ENCODE results near the gene OVAAL. TPM values are rescaled to one million over a fixed set of nuclear protein-coding genes. Genes with fewer than 3 reads are reported as not detected.

OVAAL gene
- total and polyA plus RNA-seq, 2 donors (not counting 3 experiments of a cell fraction or from before 2014, with no cell fraction given), result 0.04 TPM; not detected in 1

DNA sequence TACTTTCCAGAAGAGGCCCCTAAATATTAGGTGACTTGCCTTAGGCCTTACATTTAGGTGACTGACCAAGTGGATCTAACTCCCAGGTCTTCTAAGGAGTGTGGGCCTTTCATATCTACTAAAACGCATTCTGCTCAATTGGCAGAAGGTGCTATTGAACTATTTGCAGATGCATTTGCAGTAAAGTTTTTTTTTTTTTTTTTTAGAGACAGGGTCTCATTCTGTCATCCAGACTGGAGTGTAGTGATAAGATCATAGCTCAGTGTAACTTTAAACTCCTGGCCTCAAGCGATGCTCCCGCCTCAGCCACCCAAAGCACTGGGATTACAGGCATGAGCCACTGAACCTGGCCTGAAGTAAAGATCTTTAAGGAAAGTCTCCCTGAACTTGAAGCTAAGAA lies 43.4 kb upstream of the OVAAL start:
- no peaks in the 10 kb centered on the region for H4K20me1 ChIP-seq (replicated peaks; ENCODE audit: control insufficient read depth, extremely low read depth, insufficient read depth, low read length)
- no peaks in the 10 kb centered on the region for H3K9me3 ChIP-seq (replicated peaks; ENCODE audit: control insufficient read depth, insufficient read depth, low read length)
- H3K9ac ChIP-seq (replicated peaks; ENCODE audit: extremely low read depth, insufficient read depth, low read length), result no peak overlapping the region
- intact Hi-C loops (cut with micrococcal nuclease) (loop anchor here (5.0 kb wide), 2 partner anchors 257 to 367 kb away; no protein-coding TSS in a partner anchor), dilution Hi-C loops (cut with MboI; ENCODE audit: extremely low pct_ligation_motif_present, low sequenced_read_pairs) (loop anchor here (25.0 kb wide), 1 partner anchor 347 kb away; no protein-coding TSS in a partner anchor)
- ChIA-PET CTCF (interaction anchor here (0.9 to 6.7 kb wide), 35 partner anchors 10 to 654 kb away, joined by 3 to 314 read pairs (median 4); partner anchors contain the start of genes ACBD6 and XPR1), POLR2A (no interaction called here)
- no peak overlapping the region for H3K4me3 ChIP-seq (replicated peaks in 1 of 3; ENCODE audit: insufficient read depth in 1 of 3, low read depth in 1 of 3, low read length in 3 of 3)
- H3K27me3 ChIP-seq (ENCODE audit: control insufficient read depth in 2 of 2, insufficient read depth in 2 of 2, low read length in 2 of 2), result no peaks in the 10 kb centered on the region
- peaks cover 28% of the 10 kb centered on the region for H3K4me1 ChIP-seq (ENCODE audit: control insufficient read depth, extremely low read depth, insufficient read depth, low read length)
- no peaks in the 10 kb centered on the region for H3K79me2 ChIP-seq (ENCODE audit: control insufficient read depth, insufficient read depth, low read length)
- no peaks in the 10 kb centered on the region for H3K36me3 ChIP-seq (ENCODE audit: control insufficient read depth in 2 of 2, extremely low read depth in 1 of 2, insufficient read depth in 2 of 2, low read length in 2 of 2)
- TF ChIP-seq FOS (IDR thresholded peaks at IDR 0.05; ENCODE audit: borderline replicate concordance, insufficient read depth, low read length), result no peak
- no peak for TF ChIP-seq POLR2A (IDR thresholded peaks at IDR 0.05; ENCODE audit: low read depth, low read length)
- no peak for TF ChIP-seq JUN (IDR thresholded peaks at IDR 0.05; ENCODE audit: borderline replicate concordance, insufficient read depth, insufficient read length, low read depth)
- no peak for TF ChIP-seq GATA2 (IDR thresholded peaks at IDR 0.05; ENCODE audit: insufficient read depth, insufficient read length, low read depth, low read length)
- no peak for TF ChIP-seq EZH2 (IDR thresholded peaks at IDR 0.05; ENCODE audit: borderline replicate concordance, low read depth, low read length, severe bottlenecking)
- TF ChIP-seq, protein P1, sequence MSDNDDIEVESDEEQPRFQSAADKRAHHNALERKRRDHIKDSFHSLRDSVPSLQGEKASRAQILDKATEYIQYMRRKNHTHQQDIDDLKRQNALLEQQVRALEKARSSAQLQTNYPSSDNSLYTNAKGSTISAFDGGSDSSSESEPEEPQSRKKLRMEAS (IDR thresholded peaks at IDR 0.05; ENCODE audit: insufficient read depth, insufficient read length), result no peak
- TF ChIP-seq, protein P2, sequence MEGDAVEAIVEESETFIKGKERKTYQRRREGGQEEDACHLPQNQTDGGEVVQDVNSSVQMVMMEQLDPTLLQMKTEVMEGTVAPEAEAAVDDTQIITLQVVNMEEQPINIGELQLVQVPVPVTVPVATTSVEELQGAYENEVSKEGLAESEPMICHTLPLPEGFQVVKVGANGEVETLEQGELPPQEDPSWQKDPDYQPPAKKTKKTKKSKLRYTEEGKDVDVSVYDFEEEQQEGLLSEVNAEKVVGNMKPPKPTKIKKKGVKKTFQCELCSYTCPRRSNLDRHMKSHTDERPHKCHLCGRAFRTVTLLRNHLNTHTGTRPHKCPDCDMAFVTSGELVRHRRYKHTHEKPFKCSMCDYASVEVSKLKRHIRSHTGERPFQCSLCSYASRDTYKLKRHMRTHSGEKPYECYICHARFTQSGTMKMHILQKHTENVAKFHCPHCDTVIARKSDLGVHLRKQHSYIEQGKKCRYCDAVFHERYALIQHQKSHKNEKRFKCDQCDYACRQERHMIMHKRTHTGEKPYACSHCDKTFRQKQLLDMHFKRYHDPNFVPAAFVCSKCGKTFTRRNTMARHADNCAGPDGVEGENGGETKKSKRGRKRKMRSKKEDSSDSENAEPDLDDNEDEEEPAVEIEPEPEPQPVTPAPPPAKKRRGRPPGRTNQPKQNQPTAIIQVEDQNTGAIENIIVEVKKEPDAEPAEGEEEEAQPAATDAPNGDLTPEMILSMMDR (IDR thresholded peaks at IDR 0.05; ENCODE audit: extremely low read depth in 1 of 2, insufficient read depth in 1 of 2, low read depth in 1 of 2, low read length in 2 of 2), result no peak
- no peak for TF ChIP-seq POLR2AphosphoS5 (IDR thresholded peaks at IDR 0.05; ENCODE audit: insufficient read depth, low read depth, low read length)
- no peak for TF ChIP-seq MYC (IDR thresholded peaks at IDR 0.05; ENCODE audit: low read depth, low read length)
- no peak overlapping the region for H3K27ac ChIP-seq (ENCODE audit: insufficient read depth, low read depth, low read length)
- DNase-seq (ENCODE audit: low read depth, low spot score) (no peak), FAIRE-seq (no peak)
- H3K9me1 ChIP-seq (replicated peaks; ENCODE audit: control insufficient read depth, extremely low read depth, insufficient read depth, low read length), result no peaks in the 10 kb centered on the region
- H3K4me2 ChIP-seq (ENCODE audit: insufficient read depth, low read length), result no peak overlapping the region
- H2AFZ ChIP-seq (ENCODE audit: low read depth, low read length), result peak overlapping the region; percentile 35
- BruUV-seq (replicated peaks), result no TSS peak
